Glomerular visceral epithelial cell (primary cell): ENCODE measurements around the gene ACSF3.
"Not testable (repeated sequence)": the region's sequence is repeated elsewhere in the genome, so short reads cannot be mapped to it uniquely, and the experiment has no call there.

Experiments used
- DNase-seq: peaks from one replicate; pipeline ENCODE4 v3.0.0-alpha.2; 2016; ENCODE audit errors: extremely low spot score

ACSF3 gene

DNA sequence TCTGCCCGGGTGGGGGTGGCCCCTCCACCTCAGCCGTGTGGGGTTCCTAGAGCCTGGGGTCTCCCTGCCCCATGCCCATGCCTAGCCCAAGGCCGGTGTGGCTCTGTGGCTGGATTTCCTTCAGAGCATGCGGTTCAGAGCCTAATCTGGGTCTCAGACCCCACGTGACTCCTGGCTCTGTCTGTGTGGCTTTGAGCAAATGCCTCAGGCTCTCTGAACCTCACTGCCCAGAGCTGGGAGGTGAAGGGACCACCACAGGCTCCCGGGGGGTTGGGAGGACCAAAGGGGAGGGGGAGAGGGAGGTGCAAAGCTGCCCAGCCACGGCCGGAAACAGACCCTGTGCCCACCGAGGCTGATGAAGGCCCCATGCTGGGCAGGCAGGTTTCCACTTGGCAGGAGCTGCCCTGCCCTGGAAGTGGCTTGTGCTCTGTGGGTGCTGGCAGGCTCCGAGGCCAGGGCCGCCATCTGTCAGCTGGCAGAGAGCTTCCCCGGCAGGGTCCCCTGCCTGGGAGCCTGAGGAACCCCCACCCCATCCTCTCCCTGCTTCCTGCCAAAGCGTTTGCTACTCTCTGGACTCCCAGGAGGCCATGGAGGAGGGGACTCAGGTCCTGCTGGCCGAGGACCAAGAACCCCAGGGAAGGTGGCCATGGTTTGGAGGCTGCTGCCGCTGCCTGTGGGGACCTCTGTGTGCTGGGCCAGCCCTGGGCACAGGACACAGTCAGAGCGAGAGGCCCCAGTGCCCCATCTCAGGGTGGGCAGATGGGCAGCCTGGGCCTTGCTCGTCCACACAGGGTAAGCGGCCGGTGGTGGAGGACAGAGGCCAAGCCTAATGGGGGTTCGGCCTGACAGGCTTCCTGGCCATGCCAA, 81.9 kb downstream of the ACSF3 start:
- DNase-seq = no peak

DNA sequence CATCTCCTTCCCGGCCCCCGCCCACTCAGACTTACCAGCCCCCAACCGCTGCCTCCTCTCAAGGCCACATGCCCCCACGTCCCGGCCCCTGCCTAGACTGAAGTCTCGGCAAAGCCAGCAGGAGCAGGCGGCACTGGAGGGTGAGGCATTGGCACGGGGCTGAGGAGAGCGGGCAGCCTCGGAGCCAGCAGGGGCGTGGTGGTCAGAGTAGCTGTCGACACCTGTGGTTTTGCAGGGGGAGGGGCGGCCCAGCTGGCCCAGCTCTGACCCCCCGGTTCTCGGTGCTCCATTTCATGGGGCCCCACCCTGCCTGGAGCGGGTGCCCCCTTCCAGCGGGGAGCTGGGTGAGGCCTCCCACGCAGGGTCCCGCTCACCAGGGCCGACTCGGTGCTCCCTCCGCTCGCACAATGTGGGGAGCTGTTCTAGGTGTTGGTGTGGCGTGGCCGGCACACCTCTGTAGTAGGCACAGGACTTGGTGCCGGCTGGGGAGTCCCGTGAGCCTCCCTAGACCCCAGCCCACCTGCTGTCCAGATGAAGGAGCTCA, 82.6 kb downstream of the ACSF3 start:
- no peak for DNase-seq

DNA sequence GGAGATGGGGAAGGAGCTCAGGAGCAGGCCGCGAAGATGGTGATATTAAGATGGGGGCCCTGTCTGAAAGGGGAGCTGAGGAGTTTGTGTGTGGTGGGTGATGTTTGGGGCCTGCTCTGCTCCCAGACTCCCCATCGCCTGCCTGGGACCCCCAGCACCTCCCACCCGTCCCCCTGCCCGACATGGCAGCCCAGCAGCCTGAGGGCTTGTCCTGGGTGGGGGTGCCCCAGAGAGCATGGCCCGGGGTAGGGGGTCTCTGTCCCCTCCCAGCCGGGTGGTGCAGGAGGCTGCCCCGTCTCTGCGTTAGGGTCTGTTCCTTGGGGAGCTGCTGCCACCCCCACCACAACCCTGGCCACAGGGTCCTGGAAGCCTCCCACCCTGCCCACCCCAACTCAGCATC, 83.1 kb downstream of the ACSF3 start:
- no peak for DNase-seq

DNA sequence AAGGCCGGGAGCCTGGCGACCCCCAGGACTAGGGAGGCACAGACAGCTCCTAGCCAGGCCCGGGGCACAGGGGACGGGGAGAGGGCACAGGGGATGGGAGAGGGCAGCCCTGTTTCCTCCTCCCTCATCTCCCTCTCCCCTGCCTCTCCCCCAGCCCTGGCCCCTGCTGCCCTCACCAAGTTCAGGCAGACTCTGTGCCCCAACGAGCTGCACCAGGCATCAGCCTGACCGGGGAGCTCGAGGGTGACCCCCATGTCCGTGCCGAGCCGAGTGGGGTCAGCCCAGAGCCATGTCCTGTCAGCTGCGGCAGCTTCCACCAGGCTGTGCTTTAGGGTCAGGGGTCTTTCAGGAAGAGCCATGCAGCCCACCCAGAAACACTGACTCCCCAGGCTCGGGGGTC, 83.8 kb downstream of the ACSF3 start:
- no peak for DNase-seq

DNA sequence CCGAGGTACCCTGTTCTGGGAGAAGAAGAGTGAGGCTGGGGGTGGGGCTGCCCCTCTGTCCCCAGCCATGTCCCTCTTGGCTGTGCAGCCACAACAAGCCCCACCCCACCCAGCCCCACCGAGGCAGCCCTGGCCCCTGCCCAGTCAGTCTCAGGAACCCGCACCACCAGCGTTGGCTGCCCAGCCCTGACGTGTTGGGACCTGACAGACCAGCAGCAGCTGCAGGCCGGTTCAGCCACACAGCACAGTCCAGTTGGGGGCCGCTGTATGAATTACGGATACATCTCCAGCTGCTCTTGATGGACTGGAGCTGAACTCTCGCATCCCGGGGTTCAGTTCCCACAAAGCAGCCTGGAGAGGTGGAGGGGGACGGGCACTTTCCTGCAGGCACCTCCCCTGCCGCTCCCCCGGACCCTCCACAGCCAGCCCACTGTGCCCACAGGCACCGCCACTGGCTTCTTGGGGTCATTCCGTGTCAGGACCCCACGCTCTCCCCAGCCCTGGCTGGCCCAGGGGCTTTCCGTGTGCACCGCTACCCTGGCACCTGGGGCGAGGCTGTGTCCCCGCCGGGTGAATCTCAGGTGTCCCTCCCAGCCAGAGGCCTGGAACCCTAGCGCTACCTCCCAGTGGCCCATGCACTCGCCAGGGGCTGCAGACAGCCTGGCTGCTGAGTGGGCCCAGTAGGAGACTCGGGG, 84.9 kb downstream of the ACSF3 start:
- no peak for DNase-seq

DNA sequence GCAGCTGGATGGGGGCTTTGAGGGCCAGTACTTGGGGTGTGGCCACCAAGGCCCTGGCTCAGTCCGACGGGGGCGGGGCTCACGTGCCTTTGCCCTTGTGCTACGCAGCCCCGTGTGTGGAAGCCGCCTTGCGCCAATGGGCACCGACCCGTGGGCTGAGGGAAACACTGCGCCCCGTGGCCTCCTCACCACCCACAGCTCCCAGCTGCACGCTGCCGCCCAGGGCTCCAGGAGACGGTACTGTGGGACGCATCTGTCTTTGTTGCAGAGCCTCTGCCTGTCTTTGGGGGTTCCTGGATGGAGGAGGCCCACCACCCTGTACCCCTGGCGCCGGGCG, 85.5 kb downstream of the ACSF3 start:
- no peak for DNase-seq

DNA sequence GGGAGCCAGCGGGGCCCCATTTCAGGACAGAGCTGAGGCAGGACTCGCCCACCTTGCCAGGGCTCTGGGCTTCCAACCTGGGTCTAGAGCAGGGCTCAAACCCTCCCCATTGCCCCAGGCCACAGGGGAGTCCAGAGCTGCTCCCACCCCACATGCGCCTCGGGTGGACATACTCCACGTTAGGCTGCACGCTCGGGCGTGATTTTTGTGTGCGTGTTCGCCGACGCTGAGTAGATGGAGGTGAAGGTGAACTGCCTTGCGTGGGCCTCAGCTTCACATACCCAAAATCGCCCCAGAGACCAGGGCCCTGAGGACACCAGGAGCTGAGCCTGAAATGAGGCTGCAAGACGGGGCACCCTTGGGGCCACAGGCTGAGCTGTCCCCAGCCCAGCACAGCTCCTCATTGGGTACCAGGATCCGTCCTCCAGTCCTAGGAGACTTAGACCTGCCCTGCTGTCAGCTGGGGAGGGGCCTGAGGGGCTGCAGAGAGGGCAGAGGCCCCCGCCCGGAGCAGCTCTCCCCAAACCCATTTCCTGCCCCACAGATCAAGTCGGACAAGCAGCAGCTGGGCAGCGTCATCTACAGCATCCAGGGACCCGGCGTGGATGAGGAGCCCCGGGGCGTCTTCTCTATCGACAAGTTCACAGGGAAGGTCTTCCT, 86.1 kb downstream of the ACSF3 start:
- no peak for DNase-seq

DNA sequence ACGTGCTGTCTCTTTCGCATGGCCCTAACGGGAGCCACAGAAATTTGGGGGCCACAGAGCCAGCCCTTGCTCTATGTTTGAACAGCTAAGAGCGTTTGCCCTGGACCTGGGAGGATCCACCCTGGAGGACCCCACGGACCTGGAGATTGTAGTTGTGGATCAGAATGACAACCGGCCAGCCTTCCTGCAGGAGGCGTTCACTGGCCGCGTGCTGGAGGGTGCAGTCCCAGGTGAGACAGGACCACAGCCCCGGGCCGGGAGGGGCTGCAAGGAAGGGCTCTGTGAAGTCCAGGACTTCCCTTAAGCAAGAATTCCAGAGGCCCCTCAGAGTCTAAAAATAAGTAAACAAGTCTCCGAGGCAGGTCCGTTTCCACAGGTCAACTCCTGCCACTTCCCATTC, 89.8 kb downstream of the ACSF3 start:
- DNase-seq = no peak

DNA sequence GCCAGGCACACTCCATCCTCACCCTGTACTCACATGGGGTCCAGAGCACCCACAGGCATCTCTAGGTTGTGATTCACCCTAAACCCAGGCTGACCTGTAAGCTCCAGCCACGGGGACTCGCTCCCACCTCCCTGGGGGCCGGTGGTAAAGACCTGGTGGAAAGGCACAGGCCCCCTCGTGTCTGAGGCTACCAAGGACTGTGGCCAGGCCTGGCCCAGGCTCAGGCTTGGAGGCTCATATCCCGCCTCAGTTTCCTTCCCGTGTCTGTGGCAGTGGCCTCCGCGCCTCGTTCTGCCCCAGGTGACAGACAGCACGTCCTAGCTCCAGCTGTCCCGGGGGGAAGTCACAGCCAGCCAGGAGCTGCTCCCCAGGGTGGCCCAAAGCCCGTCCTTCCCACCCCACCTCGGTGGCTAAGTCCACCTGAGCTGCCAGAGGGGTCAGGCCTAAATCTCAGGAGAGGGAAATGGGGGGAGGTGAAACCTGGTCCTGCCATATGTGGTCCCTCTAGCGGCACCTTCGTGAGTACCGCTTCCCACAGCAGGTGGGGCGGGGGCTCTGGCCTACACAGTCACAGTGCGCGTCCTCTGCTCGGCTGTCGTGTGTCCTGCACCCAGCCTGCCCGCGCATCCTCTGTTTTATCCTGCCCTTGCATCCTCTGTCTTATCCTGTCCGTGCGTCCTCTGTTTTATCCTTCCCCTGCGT, 90.5 kb downstream of the ACSF3 start:
- no peak for DNase-seq

DNA sequence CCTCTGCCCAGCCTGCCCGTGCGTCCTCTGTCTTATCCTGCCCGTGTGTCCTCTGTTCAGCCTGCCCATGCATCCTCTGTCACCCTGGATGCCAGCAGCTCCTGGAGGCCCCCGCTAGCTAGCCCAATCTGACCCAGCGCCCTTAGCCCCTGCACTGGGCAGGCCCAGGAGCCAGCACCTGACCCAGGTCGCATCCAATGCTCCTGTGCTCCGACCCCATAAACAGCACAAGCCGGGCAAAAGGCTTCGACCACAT, 91.0 kb downstream of the ACSF3 start:
- DNase-seq = no peak

DNA sequence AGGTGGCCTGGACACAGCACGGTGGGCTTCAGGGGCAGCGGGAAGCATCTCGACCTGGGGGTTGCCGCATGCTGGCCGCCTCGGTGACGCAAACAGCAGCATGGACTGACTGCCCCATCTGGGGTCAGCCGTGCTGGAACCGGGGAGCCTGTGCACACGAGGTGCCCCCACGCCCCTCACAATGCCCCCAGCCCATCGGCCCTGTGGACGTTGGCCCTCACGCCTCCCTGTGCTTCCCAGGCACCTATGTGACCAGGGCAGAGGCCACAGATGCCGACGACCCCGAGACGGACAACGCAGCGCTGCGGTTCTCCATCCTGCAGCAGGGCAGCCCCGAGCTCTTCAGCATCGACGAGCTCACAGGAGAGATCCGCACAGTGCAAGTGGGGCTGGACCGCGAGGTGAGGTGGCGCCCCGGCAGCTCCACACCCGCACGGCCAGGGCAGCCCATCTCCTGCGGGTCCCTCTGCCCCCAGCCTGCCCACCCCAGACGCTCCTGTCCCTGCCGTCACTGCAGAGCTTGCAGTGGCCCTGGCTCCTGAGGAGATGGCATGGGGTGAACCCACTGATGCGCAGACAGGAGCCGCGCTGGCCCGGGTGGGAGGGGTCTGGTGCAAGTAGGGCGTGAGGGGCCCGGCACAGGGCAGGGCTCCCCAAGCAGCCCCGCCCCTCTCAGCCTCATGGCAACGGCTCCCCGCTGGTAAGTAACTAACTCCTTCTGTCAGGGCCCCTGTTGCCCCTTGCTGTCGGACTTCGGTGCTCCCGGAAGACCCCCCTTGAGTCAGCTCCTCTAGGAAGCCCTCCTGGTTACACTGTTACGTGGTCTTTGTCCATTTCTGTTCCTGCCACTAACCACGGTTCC, 91.5 kb downstream of the ACSF3 start:
- DNase-seq = no peak

DNA sequence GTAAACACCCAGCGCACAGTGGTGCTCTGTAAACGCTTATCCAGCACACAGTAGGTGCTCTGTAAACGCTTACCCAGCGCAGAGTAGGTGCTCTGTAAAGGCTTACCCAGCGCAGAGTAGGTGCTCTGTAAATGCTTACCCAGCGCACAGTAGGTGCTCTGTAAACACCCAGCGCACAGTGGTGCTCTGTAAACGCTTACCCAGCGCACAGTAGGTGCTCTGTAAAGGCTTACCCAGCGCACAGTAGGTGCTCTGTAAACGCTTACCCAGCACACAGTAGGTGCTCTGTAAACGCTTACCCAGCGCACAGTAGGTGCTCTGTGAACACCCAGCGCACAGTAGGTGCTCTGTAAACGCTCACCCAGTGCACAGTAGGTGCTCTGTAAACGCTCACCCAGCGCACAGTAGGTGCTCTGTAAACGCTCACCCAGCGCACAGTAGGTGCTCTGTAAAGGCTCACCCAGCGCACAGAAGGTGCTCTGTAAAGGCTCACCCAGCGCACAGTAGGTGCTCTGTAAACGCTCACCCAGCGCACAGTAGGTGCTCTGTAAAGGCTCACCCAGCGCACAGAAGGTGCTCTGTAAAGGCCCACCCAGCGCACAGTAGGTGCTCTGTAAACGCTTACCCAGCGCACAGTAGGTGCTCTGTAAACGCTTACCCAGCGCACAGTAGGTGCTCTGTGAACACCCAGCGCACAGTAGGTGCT, 92.4 kb downstream of the ACSF3 start:
- DNase-seq = not testable (repeated sequence)

DNA sequence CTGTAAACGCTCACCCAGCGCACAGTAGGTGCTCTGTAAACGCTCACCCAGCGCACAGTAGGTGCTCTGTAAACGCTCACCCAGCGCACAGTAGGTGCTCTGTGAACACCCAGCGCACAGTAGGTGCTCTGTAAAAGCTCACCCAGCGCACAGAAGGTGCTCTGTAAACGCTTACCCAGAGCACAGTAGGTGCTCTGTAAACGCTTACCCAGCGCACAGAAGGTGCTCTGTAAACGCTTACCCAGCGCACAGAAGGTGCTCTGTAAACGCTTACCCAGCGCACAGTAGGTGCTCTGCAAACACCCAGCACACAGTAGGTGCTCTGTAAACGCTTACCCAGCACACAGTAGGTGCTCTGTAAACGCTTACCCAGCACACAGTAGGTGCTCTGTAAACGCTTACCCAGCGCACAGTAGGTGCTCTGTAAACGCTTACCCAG, 93.0 kb downstream of the ACSF3 start:
- not testable (repeated sequence) for DNase-seq

DNA sequence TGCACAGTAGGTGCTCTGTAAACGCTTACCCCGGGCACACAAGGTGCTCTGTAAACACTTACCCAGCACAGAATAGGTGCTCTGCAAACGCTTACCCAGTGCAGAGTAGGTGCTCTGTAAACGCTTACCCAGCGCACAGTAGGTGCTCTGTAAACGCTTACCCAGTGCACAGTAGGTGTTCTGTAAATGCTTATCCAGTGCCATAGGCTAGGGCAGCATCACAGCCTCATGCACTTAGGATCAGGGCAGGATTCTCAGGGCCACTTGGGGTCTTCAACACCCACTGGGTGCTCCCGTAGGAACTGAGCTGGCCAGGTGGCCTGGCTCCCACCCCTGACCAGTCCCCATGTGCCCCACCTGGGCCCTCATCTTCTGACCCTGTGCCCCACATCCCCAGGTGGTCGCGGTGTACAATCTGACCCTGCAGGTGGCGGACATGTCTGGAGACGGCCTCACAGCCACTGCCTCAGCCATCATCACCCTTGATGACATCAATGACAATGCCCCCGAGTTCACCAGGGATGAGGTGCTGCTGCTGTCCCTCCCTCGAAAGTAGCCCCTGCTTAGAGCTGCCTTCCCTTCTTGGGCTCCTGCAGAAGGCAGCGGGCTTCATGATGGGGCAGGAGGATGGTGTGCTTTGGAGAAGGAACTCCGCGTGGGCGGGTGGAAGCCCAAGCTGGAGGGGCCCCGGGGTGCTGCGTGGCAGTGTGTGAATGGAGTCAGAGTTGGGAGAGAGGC, 93.5 kb downstream of the ACSF3 start:
- DNase-seq = peak; percentile 13

DNA sequence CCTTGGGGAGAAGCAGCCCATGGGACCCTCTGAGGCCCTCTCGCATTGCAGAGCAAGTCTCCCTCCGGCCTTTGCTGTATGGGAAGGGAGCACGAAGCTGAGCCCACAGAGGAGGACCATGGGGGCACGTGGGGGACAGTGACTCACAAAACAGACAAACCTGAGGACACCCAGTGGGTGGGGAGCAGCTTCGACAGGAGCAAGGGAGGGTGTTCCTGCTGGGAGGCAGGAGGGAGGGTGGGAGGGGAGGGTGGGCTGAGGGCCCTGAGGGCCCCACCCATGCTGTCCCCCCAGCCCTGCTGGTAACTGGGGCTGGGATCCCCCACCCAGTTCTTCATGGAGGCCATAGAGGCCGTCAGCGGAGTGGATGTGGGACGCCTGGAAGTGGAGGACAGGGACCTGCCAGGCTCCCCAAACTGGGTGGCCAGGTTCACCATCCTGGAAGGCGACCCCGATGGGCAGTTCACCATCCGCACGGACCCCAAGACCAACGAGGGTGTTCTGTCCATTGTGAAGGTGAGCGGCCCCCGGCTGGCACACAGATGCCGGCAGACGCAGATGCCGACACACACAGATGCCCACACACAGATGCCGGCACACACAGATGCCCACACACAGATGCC, 94.2 kb downstream of the ACSF3 start:
- DNase-seq = no peak

DNA sequence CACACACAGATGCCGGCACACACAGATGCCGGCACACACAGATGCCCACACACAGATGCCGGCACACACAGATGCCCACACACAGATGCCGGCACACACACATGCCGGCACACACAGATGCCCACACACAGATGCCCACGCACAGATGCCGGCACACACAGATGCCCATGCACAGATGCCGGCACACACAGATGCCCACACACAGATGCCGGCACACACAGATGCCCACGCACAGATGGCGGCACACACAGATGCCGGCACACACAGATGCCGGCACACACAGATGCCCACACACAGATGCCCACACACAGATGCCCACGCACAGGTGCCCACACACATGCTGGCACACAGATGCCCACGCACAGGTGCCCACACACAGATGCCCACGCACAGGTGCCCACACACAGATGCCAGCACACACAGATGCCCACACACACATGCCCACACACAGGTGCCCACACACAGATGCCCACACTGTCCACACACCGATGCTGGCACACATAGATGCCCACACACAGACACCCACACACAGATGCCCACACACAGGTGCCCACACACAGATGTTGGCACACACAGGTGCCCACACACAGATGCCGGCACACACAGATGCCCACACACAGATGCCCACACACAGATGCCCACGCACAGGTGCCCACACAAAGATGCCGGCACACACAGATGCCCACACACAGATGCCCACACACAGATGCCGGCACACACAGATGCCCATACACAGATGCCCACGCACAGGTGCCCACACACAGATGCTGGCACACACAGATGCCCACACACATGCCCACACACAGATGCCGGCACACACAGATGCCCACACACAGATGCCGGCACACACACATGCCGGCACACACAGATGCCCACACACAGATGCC, 95.1 kb downstream of the ACSF3 start:
- DNase-seq = not testable (repeated sequence)

DNA sequence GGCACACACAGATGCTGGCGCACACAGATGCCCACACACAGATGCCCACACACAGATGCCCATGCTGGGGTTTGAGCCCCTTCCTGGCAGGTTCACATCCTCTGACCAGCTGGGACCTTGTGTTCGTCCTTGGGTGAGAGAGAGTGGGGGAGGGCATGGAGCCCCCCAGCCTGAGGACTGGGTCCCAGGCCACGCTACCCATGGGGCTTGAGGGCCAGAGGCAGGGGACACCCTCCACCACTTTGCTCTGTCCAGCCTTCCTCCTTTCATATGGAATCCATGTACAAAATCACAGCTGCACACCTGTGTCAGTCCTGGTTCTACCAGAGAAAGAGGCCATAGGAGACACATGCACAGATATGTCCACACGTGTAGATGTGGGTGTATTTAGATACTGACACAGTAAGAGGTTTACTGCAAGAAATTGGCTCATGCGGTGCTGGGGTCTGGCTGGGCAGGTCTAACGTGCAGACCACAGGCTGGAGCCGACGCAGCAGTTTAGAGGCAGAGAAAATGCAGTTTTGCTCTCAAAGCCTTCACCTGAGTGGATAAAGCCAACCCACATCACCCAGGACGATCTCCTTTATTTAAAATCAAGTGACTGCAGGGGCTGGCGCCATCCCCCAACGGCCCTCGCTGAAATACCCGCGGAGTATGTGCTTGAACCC, 95.8 kb downstream of the ACSF3 start:
- no peak for DNase-seq
